ENCODE results near the gene NPAS1. TPM values are rescaled to one million over a fixed set of nuclear protein-coding genes. Genes with fewer than 3 reads are reported as not detected.

Gene NPAS1
- polyA plus RNA-seq, 1 donor from 2014 or later, result not detected

GRCh38 chr19:46979126-46980105 lies 40.2 kb upstream of the NPAS1 start:
- H2AFZ ChIP-seq (ENCODE audit: low read depth, low read length), result no peak overlapping the region
- TF ChIP-seq POLR2AphosphoS5 (IDR thresholded peaks at IDR 0.05), result peak; percentile 4
- no peak for TF ChIP-seq MXI1 (conservative IDR thresholded peaks at IDR 0.05; ENCODE audit: poor library complexity, severe bottlenecking)
- TF ChIP-seq CTCF (IDR thresholded peaks at IDR 0.05; ENCODE audit: poor library complexity, severe bottlenecking), result no peak
- no peak overlapping the region for H3K27ac ChIP-seq (ENCODE audit: low read length)
- peaks cover 15% of the 10 kb centered on the region for H3K79me2 ChIP-seq (replicated peaks; ENCODE audit: insufficient read depth, low read length)
- no peaks in the 10 kb centered on the region for H4K20me1 ChIP-seq (ENCODE audit: insufficient read depth)
- H3K36me3 ChIP-seq (ENCODE audit: insufficient read depth, low read length), result no peaks in the 10 kb centered on the region
- H3K9me2 ChIP-seq (ENCODE audit: insufficient read depth, low read length), result no peaks in the 10 kb centered on the region
- no peaks in the 10 kb centered on the region for H3K9me3 ChIP-seq (ENCODE audit: low read length)
- H3F3A ChIP-seq (ENCODE audit: insufficient read depth, low read length, poor library complexity, severe bottlenecking), result no peaks in the 10 kb centered on the region
- H3K4me3 ChIP-seq (ENCODE audit: low read length), result no peak overlapping the region
- no peak overlapping the region for H3K9ac ChIP-seq (ENCODE audit: low read length)
- no peaks in the 10 kb centered on the region for H3K27me3 ChIP-seq (ENCODE audit: insufficient read depth, low read depth, low read length)
- no peak overlapping the region for H3K4me2 ChIP-seq (ENCODE audit: low read length)

GRCh38 chr19:46980761-46981160 lies 38.9 kb upstream of the NPAS1 start:
- no peak overlapping the region for H3K4me3 ChIP-seq (ENCODE audit: low read length)
- H3K9me2 ChIP-seq (ENCODE audit: insufficient read depth, low read length), result no peaks in the 10 kb centered on the region
- H3K36me3 ChIP-seq (ENCODE audit: insufficient read depth, low read length), result no peaks in the 10 kb centered on the region
- H3K27ac ChIP-seq (ENCODE audit: low read length), result no peak overlapping the region
- no peak overlapping the region for H3K9ac ChIP-seq (ENCODE audit: low read length)
- H3K9me3 ChIP-seq (ENCODE audit: low read length), result no peaks in the 10 kb centered on the region
- H3K27me3 ChIP-seq (ENCODE audit: insufficient read depth, low read depth, low read length), result no peaks in the 10 kb centered on the region
- no peak overlapping the region for H3K4me2 ChIP-seq (ENCODE audit: low read length)
- no peak overlapping the region for H2AFZ ChIP-seq (ENCODE audit: low read depth, low read length)
- H3F3A ChIP-seq (ENCODE audit: insufficient read depth, low read length, poor library complexity, severe bottlenecking), result no peaks in the 10 kb centered on the region
- H3K79me2 ChIP-seq (replicated peaks; ENCODE audit: insufficient read depth, low read length), result peaks cover 22% of the 10 kb centered on the region
- no peaks in the 10 kb centered on the region for H4K20me1 ChIP-seq (ENCODE audit: insufficient read depth)
- TF ChIP-seq EZH2 (IDR thresholded peaks at IDR 0.05; ENCODE audit: borderline replicate concordance, insufficient read depth, low read length, poor library complexity, severe bottlenecking) (no peak), TAF1 (IDR thresholded peaks at IDR 0.05; ENCODE audit: low read depth) (no peak), SMC3 (conservative IDR thresholded peaks at IDR 0.05; ENCODE audit: poor library complexity) (no peak)

GRCh38 chr19:46981286-46981945 lies 38.2 kb upstream of the NPAS1 start:
- Histone ChIP-seq H3K27ac (ENCODE audit: low read length) (no peak overlapping the region), H3K36me3 (ENCODE audit: insufficient read depth, low read length) (no peaks in the 10 kb centered on the region), H3K9ac (ENCODE audit: low read length) (no peak overlapping the region), H3K9me2 (ENCODE audit: insufficient read depth, low read length) (no peaks in the 10 kb centered on the region), H3K4me3 (ENCODE audit: low read length) (no peak overlapping the region), H3K9me3 (ENCODE audit: low read length) (no peaks in the 10 kb centered on the region), H2AFZ (ENCODE audit: low read depth, low read length) (no peak overlapping the region), H3K79me2 (replicated peaks; ENCODE audit: insufficient read depth, low read length) (peaks cover 24% of the 10 kb centered on the region), H3K27me3 (ENCODE audit: insufficient read depth, low read depth, low read length) (no peaks in the 10 kb centered on the region), H3F3A (ENCODE audit: insufficient read depth, low read length, poor library complexity, severe bottlenecking) (no peaks in the 10 kb centered on the region), H3K4me2 (ENCODE audit: low read length) (no peak overlapping the region), H4K20me1 (ENCODE audit: insufficient read depth) (no peaks in the 10 kb centered on the region)
- TF ChIP-seq MXI1 (conservative IDR thresholded peaks at IDR 0.05; ENCODE audit: poor library complexity, severe bottlenecking) (no peak), SMC3 (conservative IDR thresholded peaks at IDR 0.05; ENCODE audit: poor library complexity) (no peak), TAF1 (IDR thresholded peaks at IDR 0.05; ENCODE audit: low read depth) (no peak), EP300 (conservative IDR thresholded peaks at IDR 0.05; ENCODE audit: poor library complexity, severe bottlenecking) (no peak), EZH2 (IDR thresholded peaks at IDR 0.05; ENCODE audit: borderline replicate concordance, insufficient read depth, low read length, poor library complexity, severe bottlenecking) (no peak), POLR2AphosphoS5 (IDR thresholded peaks at IDR 0.05) (no peak), REST (IDR thresholded peaks at IDR 0.05; ENCODE audit: borderline replicate concordance) (no peak), CTCF (IDR thresholded peaks at IDR 0.05; ENCODE audit: poor library complexity, severe bottlenecking) (no peak), RAD21 (conservative IDR thresholded peaks at IDR 0.05) (no peak)

Data from neural cell (in vitro differentiated cells).